ENCODE data around the gene SLC12A8.
A peak's percentile ranks its signal among the peaks of the same experiment; 100 is the strongest.

SLC12A8 gene

GRCh38 chr3:125238759-125239158 lies 26.2 kb upstream of the SLC12A8 start:
- Histone ChIP-seq H3K9me3 (ENCODE audit: control insufficient read depth, low read length) (no peaks in the 10 kb centered on the region), H3K9ac (ENCODE audit: low read length) (no peak overlapping the region), H3K36me3 (ENCODE audit: control insufficient read depth, insufficient read depth, low read length, severe bottlenecking) (no peaks in the 10 kb centered on the region), H3K27me3 (replicated peaks; ENCODE audit: control insufficient read depth, insufficient read depth, low read length) (no peaks in the 10 kb centered on the region), H3K4me3 (ENCODE audit: low read length) (no peak overlapping the region), H3K4me1 (ENCODE audit: control insufficient read depth, insufficient read depth, low read length) (peaks cover 16% of the 10 kb centered on the region)
- no peak for DNase-seq (ENCODE audit: low read depth)

GRCh38 chr3:125236331-125236903 lies 23.9 kb upstream of the SLC12A8 start:
- DNase-seq (ENCODE audit: low read depth), result peak; percentile 62
- no peaks in the 10 kb centered on the region for H3K27me3 ChIP-seq (replicated peaks; ENCODE audit: control insufficient read depth, insufficient read depth, low read length)
- no peak overlapping the region for H3K4me3 ChIP-seq (ENCODE audit: low read length)
- no peaks in the 10 kb centered on the region for H3K9me3 ChIP-seq (ENCODE audit: control insufficient read depth, low read length)
- H3K4me1 ChIP-seq (ENCODE audit: control insufficient read depth, insufficient read depth, low read length), result peaks cover 24% of the 10 kb centered on the region
- H3K9ac ChIP-seq (ENCODE audit: low read length), result no peak overlapping the region
- H3K36me3 ChIP-seq (ENCODE audit: control insufficient read depth, insufficient read depth, low read length, severe bottlenecking), result peaks cover 15% of the 10 kb centered on the region

GRCh38 chr3:125234831-125235230 lies 22.3 kb upstream of the SLC12A8 start:
- H3K36me3 ChIP-seq (ENCODE audit: control insufficient read depth, insufficient read depth, low read length, severe bottlenecking), result peaks cover 15% of the 10 kb centered on the region
- DNase-seq (ENCODE audit: low read depth), result no peak
- peaks cover 33% of the 10 kb centered on the region for H3K4me1 ChIP-seq (ENCODE audit: control insufficient read depth, insufficient read depth, low read length)
- no peak overlapping the region for H3K9ac ChIP-seq (ENCODE audit: low read length)
- H3K4me3 ChIP-seq (ENCODE audit: low read length), result no peak overlapping the region
- H3K27me3 ChIP-seq (replicated peaks; ENCODE audit: control insufficient read depth, insufficient read depth, low read length), result no peaks in the 10 kb centered on the region
- no peaks in the 10 kb centered on the region for H3K9me3 ChIP-seq (ENCODE audit: control insufficient read depth, low read length)

- DNase-seq (ENCODE audit: low read depth), result no peak
- H3K36me3 ChIP-seq (ENCODE audit: control insufficient read depth, insufficient read depth, low read length, severe bottlenecking), result peaks cover 18% of the 10 kb centered on the region
- peaks cover 36% of the 10 kb centered on the region for H3K4me1 ChIP-seq (ENCODE audit: control insufficient read depth, insufficient read depth, low read length)
- no peaks in the 10 kb centered on the region for H3K9me3 ChIP-seq (ENCODE audit: control insufficient read depth, low read length)
- H3K9ac ChIP-seq (ENCODE audit: low read length), result no peak overlapping the region
- H3K4me3 ChIP-seq (ENCODE audit: low read length), result no peak overlapping the region
- no peaks in the 10 kb centered on the region for H3K27me3 ChIP-seq (replicated peaks; ENCODE audit: control insufficient read depth, insufficient read depth, low read length)
These were observed 19.9 kb upstream of the SLC12A8 start for GRCh38 chr3:125232401-125232800.

GRCh38 chr3:125231895-125232294 lies 19.3 kb upstream of the SLC12A8 start:
- peak; percentile 71 for DNase-seq (ENCODE audit: low read depth)
- Histone ChIP-seq H3K4me3 (ENCODE audit: low read length) (no peak overlapping the region), H3K9ac (ENCODE audit: low read length) (peak overlapping the region; percentile 41), H3K36me3 (ENCODE audit: control insufficient read depth, insufficient read depth, low read length, severe bottlenecking) (peaks cover 18% of the 10 kb centered on the region), H3K4me1 (ENCODE audit: control insufficient read depth, insufficient read depth, low read length) (peaks cover 36% of the 10 kb centered on the region), H3K9me3 (ENCODE audit: control insufficient read depth, low read length) (no peaks in the 10 kb centered on the region), H3K27me3 (replicated peaks; ENCODE audit: control insufficient read depth, insufficient read depth, low read length) (no peaks in the 10 kb centered on the region)

- no peak for DNase-seq (ENCODE audit: low read depth)
- peaks cover 18% of the 10 kb centered on the region for H3K36me3 ChIP-seq (ENCODE audit: control insufficient read depth, insufficient read depth, low read length, severe bottlenecking)
- no peaks in the 10 kb centered on the region for H3K27me3 ChIP-seq (replicated peaks; ENCODE audit: control insufficient read depth, insufficient read depth, low read length)
These were observed 17.2 kb upstream of the SLC12A8 start for GRCh38 chr3:125229707-125230106.

GRCh38 chr3:125229168-125229567 lies 16.6 kb upstream of the SLC12A8 start:
- Histone ChIP-seq H3K4me3 (ENCODE audit: low read length) (no peak overlapping the region), H3K9me3 (ENCODE audit: control insufficient read depth, low read length) (no peaks in the 10 kb centered on the region), H3K4me1 (ENCODE audit: control insufficient read depth, insufficient read depth, low read length) (peaks cover 27% of the 10 kb centered on the region), H3K36me3 (ENCODE audit: control insufficient read depth, insufficient read depth, low read length, severe bottlenecking) (peaks cover 18% of the 10 kb centered on the region), H3K9ac (ENCODE audit: low read length) (no peak overlapping the region), H3K27me3 (replicated peaks; ENCODE audit: control insufficient read depth, insufficient read depth, low read length) (no peaks in the 10 kb centered on the region)
- no peak for DNase-seq (ENCODE audit: low read depth)

More at GRCh38 chr3:125229707-125230106, 17.2 kb upstream of the SLC12A8 start:
- Histone ChIP-seq H3K4me3 (ENCODE audit: low read length) (no peak overlapping the region), H3K4me1 (ENCODE audit: control insufficient read depth, insufficient read depth, low read length) (peaks cover 27% of the 10 kb centered on the region), H3K9ac (ENCODE audit: low read length) (no peak overlapping the region), H3K9me3 (ENCODE audit: control insufficient read depth, low read length) (no peaks in the 10 kb centered on the region)

GRCh38 chr3:125221831-125222230 lies 9.3 kb upstream of the SLC12A8 start:
- H3K27me3 ChIP-seq (replicated peaks; ENCODE audit: control insufficient read depth, insufficient read depth, low read length), result no peaks in the 10 kb centered on the region
- H3K36me3 ChIP-seq (ENCODE audit: control insufficient read depth, insufficient read depth, low read length, severe bottlenecking), result no peaks in the 10 kb centered on the region
- no peaks in the 10 kb centered on the region for H3K9me3 ChIP-seq (ENCODE audit: control insufficient read depth, low read length)
- DNase-seq (ENCODE audit: low read depth), result no peak
- no peak overlapping the region for H3K4me3 ChIP-seq (ENCODE audit: low read length)
- no peak overlapping the region for H3K9ac ChIP-seq (ENCODE audit: low read length)
- H3K4me1 ChIP-seq (ENCODE audit: control insufficient read depth, insufficient read depth, low read length), result no peaks in the 10 kb centered on the region

- Histone ChIP-seq H3K4me3 (ENCODE audit: low read length) (no peak overlapping the region), H3K27me3 (replicated peaks; ENCODE audit: control insufficient read depth, insufficient read depth, low read length) (no peaks in the 10 kb centered on the region), H3K9me3 (ENCODE audit: control insufficient read depth, low read length) (no peaks in the 10 kb centered on the region), H3K4me1 (ENCODE audit: control insufficient read depth, insufficient read depth, low read length) (no peaks in the 10 kb centered on the region), H3K9ac (ENCODE audit: low read length) (no peak overlapping the region), H3K36me3 (ENCODE audit: control insufficient read depth, insufficient read depth, low read length, severe bottlenecking) (no peaks in the 10 kb centered on the region)
- no peak for DNase-seq (ENCODE audit: low read depth)
These were observed 8.3 kb upstream of the SLC12A8 start for GRCh38 chr3:125220727-125221429.

GRCh38 chr3:125220183-125220582 lies 7.6 kb upstream of the SLC12A8 start:
- Histone ChIP-seq H3K4me3 (ENCODE audit: low read length) (no peak overlapping the region), H3K9ac (ENCODE audit: low read length) (no peak overlapping the region), H3K36me3 (ENCODE audit: control insufficient read depth, insufficient read depth, low read length, severe bottlenecking) (no peaks in the 10 kb centered on the region), H3K9me3 (ENCODE audit: control insufficient read depth, low read length) (no peaks in the 10 kb centered on the region), H3K27me3 (replicated peaks; ENCODE audit: control insufficient read depth, insufficient read depth, low read length) (no peaks in the 10 kb centered on the region), H3K4me1 (ENCODE audit: control insufficient read depth, insufficient read depth, low read length) (no peaks in the 10 kb centered on the region)
- no peak for DNase-seq (ENCODE audit: low read depth)

GRCh38 chr3:125219261-125219701 lies 6.7 kb upstream of the SLC12A8 start:
- H3K4me3 ChIP-seq (ENCODE audit: low read length), result no peak overlapping the region
- no peaks in the 10 kb centered on the region for H3K9me3 ChIP-seq (ENCODE audit: control insufficient read depth, low read length)
- no peaks in the 10 kb centered on the region for H3K4me1 ChIP-seq (ENCODE audit: control insufficient read depth, insufficient read depth, low read length)
- no peaks in the 10 kb centered on the region for H3K36me3 ChIP-seq (ENCODE audit: control insufficient read depth, insufficient read depth, low read length, severe bottlenecking)
- no peaks in the 10 kb centered on the region for H3K27me3 ChIP-seq (replicated peaks; ENCODE audit: control insufficient read depth, insufficient read depth, low read length)
- H3K9ac ChIP-seq (ENCODE audit: low read length), result no peak overlapping the region
- DNase-seq (ENCODE audit: low read depth), result no peak
